Medulla oblongata (tissue), 1 donor: Measurements from ENCODE around the gene NFATC2IP.
"Not testable (repeated sequence)": the region's sequence is repeated elsewhere in the genome, so short reads cannot be mapped to it uniquely, and the experiment has no call there.

Experiments
- DNase-seq: peaks from one replicate; pipeline ENCODE4 v3.0.0-alpha.2; 2015; ENCODE audit errors: extremely low spot score

The NFATC2IP gene

GRCh38 chr16:28998837-28999236, 48.1 kb downstream of the NFATC2IP start:
- no peak for DNase-seq

- no peak for DNase-seq
Observed at GRCh38 chr16:28999577-28999976, 48.8 kb downstream of the NFATC2IP start.

- no peak for DNase-seq
Observed at GRCh38 chr16:29000019-29000418, 49.3 kb downstream of the NFATC2IP start.

GRCh38 chr16:29004496-29005139, 53.9 kb downstream of the NFATC2IP start:
- not testable (repeated sequence) for DNase-seq

- DNase-seq, result no peak
Observed at GRCh38 chr16:29007730-29008593, 57.2 kb downstream of the NFATC2IP start.

- no peak for DNase-seq
Observed at GRCh38 chr16:29009050-29009837, 58.5 kb downstream of the NFATC2IP start.

GRCh38 chr16:29009838-29010166, 59.1 kb downstream of the NFATC2IP start:
- no peak for DNase-seq

GRCh38 chr16:29011112-29011511, 60.4 kb downstream of the NFATC2IP start:
- no peak for DNase-seq

GRCh38 chr16:29011851-29012250, 61.1 kb downstream of the NFATC2IP start:
- DNase-seq, result no peak

GRCh38 chr16:29012913-29013553, 62.3 kb downstream of the NFATC2IP start:
- no peak for DNase-seq

- no peak for DNase-seq
Observed at GRCh38 chr16:29014561-29015069, 63.9 kb downstream of the NFATC2IP start.
